NCI-H1092 treated with DMSO at 0.1 percent for 48 hours (cell line): Measurements from ENCODE around the gene LRRC3.
"Not testable (repeated sequence)": the region's sequence is repeated elsewhere in the genome, so short reads cannot be mapped to it uniquely, and the experiment has no call there.

Experiments used
- DNase-seq: peaks from one replicate; lab custom pipeline; 2025; lab: John Stamatoyannopoulos, UW

The LRRC3 gene

DNA sequence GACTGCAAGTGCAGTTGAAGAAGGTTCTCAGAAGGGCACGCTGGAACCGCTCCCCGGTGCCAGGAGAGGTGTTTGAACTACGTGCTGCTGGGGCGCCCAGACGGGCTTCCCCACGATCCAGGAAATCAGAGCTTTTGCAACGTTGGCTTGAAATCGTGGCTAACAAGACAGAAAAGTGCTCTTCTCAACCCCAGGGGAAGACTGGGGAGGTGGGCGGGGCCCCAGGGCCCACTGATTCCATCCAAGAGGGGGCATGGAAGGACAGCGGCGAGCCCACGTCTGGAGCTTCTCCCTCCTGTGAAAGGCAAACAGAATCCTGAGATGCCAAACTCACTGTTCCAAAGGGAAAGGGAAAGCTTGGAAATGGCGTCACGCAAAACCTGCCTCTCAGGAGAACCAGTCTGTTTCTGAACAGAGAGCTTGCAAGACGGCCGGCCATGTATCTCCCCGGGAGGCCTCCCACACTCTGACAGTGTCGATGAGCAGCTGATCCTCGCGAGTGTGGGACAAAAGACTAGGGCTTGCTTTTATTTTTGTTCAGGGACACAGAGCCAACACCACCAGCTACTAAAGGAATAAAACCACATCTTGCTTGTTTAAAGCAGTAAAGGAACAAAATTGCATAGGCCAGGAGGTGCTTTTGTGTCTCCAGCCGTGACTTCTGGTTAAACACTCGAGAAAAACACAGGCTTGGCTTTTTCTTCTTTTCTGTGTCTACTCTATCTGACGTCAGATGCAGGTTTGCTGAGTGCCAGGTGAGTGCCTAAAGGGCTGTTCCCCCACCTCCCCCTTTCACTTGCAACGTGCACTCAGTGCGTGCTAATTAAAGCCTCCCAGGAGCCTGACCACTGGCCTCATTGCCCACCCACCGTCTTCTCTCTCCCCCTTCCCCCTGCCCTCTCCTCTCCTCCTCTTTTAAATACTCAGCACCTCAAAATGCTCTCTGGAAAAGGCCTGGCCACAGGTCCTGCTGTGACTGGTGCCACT lies 41.5 kb downstream of the LRRC3 start:
- peak; percentile 78 for DNase-seq

DNA sequence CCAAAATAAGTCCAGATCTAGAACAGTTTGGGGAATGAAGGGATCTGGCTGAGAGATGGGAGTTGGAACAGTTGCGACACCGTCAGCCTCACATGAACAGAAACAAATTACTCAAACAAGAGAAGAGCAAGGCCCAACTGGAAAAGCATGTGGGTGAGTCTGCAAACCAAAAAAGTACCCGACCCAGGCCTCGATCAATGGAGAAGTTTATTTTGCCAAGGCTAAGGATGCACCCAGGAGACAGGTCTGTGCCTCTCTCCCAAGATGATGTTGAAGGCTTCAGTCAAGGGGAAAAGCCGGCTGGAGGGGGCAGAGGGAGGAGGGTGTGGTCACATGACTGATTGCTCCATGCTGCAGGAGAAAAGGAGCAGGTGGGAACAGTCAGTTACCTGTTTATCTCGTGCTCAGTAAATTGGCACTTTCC lies 42.4 kb downstream of the LRRC3 start:
- DNase-seq = peak; percentile 69

DNA sequence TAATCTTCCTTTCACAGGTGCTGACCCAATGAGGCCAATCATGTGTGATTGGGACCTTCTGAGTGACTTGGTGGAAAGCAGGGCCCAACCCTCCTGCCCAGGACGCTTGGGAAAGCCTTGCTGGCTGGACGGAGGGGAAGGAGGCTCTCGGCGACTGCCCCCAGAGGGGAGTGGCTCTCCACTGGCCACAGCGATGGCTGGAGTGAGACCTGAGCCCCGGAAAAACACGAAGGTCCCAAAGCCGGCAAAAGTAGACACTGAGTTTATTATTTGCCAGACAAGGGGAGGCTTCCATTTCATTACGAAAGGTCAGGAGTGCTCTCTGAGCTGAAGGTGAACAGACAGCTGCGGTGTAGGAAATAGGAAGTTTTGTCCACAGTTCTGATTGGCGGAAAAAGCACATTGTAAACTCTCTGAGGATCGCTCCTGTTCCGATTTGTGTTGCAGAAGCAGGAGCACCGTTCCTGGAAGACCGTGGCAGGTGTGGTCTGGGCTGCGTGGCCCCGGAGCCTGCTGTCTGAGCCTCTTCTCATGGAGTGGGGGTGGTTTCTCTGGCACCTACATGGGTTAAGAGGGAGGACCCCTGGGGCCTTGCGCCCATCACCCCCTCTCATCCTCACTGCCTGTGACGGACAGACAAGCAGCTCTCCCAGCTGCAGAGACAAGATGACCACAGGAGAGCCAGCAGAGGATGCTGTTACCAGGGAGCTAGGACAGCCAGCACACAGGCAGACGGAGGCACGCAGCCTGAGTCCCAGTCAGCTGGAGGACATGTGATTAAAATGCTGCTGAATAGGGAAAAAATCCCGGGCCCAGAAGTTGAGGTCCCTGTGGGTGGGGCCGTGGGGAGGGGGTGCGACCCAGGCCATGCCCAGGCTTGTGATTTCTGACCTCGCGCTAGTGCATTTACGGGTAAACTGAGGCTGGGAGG lies 43.2 kb downstream of the LRRC3 start:
- DNase-seq = peak; percentile 26

DNA sequence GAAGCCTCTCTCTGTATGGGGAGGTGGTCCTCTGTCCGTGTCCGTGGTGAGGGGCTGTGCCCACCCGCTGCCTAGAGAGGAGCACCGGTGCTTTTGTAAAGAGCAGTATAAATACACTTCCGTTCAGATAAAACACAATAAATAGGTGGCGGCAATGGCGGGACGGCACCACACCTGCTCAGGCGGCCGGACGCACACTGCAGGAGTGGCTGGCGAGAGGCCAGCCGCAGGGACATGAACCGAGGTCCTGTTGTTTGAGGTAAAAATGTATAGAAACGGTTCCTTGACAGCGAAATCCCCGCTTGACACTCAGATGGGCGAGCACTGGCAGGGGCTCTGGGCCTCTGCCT lies 43.9 kb downstream of the LRRC3 start:
- DNase-seq = no peak

DNA sequence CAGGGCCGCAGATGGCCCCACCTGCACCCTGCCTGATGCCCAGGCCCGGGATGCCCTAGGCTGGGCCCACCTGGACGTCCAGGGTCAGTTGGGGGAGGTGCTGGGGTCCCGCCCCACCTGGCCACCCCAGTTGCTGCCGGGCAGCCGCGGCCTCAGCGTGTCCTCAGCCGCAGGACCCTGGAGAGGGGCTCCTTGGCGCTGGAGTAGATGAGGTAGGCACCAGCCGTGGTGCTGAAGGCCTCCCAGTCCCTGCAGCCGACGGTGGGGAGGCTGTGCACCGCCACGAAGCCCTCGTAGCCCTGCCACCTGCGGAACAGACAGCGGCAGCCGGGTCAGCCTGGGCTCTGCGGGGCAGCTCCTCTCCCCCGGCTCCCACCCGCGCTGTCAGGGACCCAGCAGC lies 44.3 kb downstream of the LRRC3 start:
- no peak for DNase-seq

DNA sequence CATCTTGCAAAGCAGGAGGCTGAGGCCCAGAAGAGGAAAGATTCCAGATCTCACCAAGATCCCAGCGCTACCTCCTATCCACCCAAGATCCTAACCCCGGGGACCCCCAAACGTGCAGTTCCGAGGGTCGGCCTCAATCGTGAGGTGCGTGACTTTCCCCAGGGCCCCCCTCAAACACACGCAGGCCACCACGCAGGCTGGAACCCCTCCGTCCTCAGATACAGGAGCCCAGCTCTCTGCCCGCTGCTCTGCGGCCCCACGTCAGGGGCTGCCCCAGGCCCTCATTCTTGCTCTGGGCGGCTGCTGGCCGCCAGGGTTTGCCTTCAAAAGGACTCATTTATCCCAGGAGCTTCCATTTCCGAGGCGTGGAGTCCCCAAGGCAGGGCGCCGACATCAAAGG lies 44.8 kb downstream of the LRRC3 start:
- no peak for DNase-seq

DNA sequence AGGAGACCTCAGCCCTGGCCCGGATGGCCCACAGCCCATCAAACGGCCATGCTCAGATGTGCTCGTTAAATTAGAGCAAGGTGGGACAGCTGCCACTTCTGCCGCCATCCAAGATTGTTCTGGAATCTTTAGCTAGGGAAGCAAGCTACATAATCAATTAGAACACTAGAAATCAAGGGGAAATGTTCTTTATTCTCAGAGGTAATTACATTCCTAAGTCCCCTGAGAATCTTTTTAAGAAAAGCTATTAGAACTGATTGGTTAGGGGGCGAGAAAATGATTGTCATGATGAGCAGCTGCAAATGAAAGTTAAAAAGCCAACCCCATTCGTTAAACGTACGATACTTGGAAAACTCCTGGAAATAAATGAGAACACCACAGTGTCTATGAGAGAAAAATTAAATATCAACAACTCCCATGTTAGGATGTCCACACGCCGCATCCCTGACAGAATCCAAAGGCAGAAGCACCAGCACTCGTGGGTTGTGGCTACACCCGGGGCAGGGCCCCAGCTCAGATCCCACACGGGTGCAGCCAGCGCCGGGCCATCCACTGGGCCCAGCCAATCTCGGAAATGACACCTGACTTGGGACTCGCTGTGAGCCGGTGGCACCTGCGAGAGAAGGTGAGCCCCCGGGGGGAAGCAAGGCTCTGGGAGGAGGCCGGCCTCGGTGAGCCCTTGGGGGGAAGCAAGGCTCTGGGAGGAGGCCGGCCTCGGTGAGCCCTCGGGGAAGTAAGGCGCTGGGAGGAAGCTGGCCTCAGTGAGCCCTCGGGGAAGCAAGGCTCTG lies 47.1 kb downstream of the LRRC3 start:
- no peak for DNase-seq

DNA sequence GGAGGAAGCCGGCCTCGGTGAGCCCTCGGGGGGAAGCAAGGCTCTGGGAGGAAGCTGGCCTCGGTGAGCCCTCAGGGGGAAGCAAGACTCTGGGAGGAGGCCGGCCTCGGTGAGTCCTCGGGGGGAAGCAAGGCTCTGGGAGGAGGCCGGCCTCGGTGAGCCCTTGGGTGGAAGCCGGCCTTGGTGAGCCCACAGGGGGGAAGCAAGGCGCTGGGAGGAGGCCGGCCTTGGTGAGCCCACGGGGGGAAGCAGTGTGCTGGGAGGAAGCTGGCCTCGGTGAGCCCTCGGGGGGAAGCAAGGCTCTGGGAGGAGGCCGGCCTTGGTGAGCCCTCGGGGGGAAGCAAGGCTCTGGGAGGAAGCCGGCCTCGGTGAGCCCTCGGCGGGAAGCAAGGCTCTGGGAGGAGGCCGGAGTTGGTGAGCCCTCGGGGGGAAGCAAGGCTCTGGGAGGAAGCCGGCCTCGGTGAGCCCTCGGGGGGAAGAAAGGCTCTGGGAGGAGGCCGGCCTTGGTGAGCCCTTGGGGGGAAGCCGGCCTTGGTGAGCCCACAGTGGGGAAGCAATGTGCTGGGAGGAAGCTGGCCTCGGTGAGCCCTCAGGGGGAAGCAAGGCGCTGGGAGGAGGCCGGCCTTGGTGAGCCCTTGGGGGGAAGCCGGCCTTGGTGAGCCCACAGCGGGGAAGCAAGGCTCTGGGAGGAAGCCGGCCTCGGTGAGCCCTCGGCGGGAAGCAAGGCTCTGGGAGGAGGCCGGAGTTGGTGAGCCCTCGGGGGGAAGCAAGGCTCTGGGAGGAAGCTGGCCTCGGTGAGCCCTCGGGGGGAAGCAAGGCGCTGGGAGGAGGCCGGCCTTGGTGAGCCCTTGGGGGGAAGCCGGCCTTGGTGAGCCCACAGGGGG lies 47.9 kb downstream of the LRRC3 start:
- not testable (repeated sequence) for DNase-seq

DNA sequence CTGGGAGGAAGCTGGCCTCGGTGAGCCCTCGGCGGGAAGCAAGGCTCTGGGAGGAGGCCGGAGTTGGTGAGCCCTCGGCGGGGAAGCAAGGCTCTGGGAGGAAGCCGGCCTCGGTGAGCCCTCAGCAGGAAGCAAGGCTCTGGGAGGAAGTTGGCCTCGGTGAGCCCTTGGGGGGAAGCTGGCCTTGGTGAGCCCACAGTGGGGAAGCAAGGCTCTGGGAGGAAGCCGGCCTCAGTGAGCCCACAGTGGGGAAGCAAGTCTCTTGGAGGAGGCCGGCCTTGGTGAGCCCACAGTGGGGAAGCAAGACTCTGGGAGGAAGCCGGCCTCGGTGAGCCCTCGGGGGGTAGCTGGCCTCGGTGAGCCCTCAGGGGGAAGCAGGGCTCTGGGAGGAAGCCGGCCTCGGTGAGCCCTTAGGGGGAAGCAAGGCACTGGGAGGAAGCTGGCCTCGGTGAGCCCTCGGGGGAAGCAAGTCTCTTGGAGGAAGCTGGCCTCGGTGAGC lies 48.6 kb downstream of the LRRC3 start:
- DNase-seq = no peak

DNA sequence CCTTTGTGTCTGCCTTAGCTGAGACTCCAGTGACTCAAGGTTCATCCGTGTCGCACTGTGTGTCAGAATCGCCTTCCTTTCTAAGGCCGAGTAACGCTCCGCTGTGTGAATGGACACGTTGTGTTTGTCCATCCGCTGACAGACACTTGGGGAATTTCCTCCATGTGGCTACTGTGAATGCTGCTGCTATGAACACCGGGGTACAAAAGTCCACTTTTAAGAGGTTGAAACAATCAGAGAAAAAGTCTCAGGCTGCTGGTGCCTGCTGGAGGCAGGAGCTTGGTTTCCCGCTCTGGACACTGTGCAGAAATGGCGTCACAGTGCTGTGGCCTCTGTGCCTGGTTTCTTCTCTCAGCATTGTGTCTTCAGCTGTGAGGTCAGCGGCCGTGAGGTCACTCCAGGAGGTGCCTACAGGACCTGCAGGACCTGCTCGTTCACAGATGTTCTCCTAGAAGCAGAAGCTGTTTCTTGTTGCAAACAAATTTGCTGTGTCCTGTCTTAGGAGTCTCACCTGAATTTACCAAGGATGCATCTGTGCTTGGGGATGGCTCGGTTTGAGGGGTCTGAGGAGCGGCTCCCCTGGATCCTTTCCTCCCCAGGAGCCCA lies 50.5 kb downstream of the LRRC3 start:
- no peak for DNase-seq

DNA sequence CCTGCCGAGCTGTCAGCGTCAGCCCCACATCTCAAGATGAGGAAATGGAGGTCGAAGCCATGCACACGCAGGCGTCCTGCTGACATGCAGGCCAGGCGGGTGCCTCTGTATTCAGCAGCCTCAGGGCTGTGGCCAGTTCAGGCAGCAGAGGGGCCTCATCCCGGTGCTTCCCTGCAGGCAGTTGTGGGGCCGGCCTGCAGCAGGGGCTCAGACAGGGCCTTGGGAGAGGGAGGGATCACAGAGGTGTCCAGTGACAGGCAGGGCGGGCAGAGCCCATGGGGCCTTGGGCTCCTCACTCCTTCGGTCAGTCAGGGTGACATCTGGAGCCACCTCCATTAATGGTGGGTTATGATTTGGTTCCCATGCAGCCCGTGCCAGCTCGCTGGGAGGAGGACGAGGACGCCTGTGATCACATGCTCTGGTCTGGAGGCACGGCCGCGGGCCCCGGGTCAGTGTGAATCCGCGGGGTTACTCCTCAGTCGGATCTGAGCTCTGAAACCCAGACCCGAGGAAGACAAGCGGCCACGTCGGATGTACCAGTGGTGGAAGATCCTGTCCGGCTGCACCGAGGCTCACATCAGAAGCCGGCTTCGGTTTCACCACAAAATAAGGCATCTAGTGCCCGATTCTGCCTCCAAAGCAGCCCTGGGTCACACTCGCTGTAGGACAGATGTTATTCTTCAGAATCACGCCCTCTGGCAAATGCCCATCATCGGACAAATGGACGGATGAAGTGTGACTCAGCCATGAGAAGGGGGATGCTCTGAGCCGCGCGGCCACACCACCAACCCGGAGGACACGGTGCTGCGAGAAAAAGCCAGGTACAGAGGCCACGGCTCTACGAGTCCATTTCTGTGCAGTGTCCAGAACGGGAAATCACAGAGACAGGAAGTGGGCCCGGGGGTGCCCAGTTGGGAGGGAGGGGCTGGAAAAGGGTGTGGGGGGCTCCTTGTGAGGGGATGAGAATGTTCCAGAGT lies 51.3 kb downstream of the LRRC3 start:
- no peak for DNase-seq

DNA sequence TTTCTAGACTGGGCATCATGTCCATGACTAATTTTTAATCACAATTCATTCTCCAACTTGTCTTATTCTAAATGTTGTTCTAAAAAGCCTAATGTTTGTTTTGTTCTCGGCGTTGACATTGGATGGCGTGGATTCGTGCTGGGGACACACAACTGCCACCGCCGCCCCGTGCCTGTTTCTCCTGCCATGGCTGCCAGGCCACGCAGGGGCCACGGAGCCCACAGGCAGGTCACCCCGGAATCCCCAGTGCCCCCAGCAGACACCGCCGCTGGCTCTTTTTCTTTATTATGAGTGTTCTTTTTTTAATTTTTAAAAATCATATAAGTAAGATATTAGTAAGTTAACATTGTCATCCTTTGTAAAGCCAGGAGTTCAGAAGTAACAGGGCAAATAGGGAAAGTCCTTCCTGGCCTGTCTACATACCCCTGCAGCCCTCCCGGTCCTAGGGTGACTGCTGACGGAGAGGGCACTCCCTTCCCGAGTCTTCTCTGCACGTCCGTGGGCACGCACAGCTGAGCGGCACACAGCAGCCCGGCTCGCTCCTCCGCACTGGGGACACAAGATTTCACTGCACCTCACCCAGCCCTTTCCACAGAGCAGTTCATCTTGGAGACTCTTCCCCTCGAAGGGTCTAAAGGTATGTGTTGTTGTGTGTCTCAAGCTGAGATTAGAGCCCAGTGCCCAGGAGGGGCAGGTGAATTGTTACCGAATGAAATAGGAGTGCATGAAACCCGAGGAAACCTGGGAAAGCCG lies 52.5 kb downstream of the LRRC3 start:
- DNase-seq = no peak

DNA sequence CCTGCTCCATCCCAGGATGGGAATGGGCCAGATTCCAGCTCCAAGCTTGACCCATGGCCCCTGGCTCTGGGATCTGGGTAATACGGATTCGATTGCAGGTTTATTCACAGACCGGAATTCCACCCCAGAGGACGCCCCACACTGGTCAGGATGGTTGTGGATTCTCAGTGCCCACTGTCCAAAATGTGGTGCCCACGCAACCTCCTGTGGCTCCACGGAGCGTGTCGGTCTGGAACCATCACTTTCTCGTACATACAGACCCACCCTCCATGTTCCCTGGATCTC lies 53.1 kb downstream of the LRRC3 start:
- no peak for DNase-seq

DNA sequence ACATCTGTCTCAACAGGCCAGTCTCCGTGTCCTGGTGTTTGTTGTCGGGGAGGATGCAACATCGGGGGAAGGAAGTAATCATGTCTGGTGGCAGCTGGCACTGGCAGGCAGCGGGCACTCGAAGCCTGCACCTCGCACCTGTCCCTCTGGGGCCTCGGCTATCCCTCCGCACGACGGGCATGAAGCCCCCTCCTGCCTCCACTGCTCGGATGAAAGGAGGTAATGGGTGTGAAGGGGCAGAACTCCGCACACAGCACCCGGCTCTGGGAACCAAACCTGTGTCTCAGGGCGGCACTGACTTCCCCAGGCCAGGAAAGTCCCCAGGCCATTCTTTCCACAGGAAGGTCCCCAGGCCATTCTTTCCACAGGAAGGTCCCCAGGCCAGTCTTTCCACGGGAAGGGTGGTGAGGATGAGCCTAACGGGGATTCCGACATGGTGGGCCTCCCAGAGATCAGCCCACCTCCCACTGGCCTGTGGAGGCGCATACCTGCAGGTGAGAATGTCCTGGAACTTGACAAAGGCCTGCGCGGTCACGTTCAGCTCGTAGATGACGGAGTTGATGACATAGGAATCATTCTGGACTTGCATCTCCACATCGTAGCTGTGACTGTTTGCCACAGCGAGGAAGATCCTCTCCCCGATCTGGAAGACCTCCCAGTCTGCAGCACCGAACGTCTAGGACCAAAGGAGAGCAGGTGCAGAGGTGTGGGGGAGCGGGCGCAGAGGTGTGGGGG lies 53.6 kb downstream of the LRRC3 start:
- DNase-seq = no peak

DNA sequence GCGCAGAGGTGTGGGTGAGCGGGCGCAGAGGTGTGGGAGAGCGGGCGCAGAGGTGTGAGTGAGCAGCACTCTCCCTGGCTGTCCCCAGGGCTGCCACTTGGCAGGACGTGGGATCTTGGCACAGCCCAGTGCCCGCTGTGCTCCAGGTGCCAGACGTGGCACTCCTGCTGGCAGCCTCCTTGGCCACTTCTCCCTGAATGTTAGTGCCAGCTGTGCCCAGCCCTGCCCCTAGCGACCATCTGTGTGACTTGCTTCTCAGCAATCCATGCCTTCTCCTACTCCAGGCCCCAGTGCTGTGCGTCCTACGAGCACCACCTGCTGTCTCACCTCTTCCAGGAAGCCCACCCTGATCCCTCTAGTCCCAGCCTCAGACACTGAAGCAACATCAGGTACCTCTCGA lies 54.2 kb downstream of the LRRC3 start:
- DNase-seq = peak; percentile 59

DNA sequence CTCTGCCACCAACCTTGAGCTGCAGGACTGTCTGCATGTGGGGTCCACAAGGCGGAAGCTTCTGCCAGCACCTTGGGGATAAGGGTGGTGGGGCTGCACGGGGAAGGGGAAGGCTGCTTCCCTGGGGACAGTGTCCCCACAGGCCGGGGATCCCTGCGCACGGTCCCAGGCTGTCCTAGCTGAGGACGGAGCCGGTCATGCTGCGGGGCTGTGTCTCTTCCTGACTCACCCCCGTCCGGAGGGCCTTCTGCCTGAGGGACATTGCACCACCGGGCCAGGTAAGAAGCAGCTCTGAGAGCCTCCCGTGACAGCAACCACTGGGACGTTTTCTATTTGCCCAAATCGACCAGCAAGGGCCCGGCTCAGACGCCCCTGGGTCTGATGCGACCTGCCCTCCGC lies 54.8 kb downstream of the LRRC3 start:
- no peak for DNase-seq

DNA sequence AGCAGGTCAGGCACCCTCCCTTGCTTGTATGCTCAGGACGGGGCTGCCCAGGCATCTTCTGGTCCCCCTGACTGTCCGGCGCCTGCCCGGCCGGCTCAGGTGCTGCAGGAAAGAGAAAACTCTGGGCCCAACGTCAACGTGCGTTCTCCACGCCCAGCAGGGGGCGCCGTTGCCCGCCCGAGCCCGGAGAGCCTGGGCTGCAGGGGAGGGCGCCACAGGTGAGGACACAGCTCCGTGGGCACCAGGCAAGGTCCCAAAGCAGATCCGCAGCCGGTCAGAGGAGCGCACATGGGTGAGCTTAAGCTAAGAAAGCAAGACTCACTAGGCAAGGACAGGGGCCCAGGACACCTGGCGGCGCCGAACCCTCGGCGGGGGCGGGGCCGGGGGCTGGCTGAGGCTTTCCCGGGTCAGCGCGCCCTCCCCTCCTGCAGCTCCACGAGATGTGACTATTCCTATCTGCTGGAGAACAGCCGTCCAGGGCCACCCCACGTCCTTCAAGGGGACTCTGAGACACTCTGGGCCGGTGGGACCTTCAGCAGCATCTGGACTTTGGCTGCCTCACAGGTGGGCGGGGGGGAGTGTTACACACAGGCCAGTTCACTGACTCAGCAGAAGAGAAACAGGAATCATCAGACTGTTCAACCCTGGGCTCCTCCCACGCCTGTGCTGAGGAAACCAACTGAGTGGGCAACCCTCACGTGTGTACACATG lies 55.4 kb downstream of the LRRC3 start:
- DNase-seq = peak; percentile 39
